Measurements from ENCODE around the gene KBTBD8. TPM values are rescaled to one million over a fixed set of nuclear protein-coding genes. Genes with fewer than 3 reads are reported as not detected.
A peak's percentile ranks its signal among the peaks of the same experiment; 100 is the strongest.

KBTBD8 gene
- total and polyA plus RNA-seq, 9 of the 15 experiments (the other 6 are each of a cell fraction or from before 2014, with no cell fraction given) = 2.7 to 9.1 (median 5.6) TPM

DNA sequence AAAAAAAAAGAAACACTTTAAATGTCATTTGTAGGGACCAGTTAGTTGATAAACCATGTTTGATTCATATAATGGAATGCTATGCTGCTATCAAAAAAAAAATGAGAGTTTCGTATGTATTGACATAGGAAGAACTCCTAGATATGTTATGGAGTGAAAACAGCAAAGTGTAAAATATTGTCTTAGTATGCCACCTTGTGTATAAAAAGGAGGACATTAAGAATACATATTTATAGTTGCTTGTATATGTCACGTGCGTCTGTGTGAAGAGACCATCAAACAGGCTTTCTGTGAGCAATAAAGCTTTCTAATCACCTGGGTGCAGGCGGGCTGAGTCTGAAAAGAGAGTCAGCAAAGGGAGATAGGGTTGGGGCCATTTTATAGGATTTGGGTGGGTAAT is 39.5 kb downstream of the KBTBD8 start (continued):
- TF ChIP-seq, protein P1, sequence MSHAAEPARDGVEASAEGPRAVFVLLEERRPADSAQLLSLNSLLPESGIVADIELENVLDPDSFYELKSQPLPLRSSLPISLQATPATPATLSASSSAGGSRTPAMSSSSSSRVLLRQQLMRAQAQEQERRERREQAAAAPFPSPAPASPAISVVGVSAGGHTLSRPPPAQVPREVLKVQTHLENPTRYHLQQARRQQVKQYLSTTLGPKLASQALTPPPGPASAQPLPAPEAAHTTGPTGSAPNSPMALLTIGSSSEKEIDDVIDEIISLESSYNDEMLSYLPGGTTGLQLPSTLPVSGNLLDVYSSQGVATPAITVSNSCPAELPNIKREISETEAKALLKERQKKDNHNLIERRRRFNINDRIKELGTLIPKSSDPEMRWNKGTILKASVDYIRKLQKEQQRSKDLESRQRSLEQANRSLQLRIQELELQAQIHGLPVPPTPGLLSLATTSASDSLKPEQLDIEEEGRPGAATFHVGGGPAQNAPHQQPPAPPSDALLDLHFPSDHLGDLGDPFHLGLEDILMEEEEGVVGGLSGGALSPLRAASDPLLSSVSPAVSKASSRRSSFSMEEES (CRISPR knock-in tag; IDR thresholded peaks at IDR 0.05) = peak; percentile 55
- TF ChIP-seq NFIX (CRISPR knock-in tag; IDR thresholded peaks at IDR 0.05; ENCODE audit: low read depth) = no peak
- TF ChIP-seq CHD2 (IDR thresholded peaks at IDR 0.05; ENCODE audit: low read depth, low read length) = no peak
- TF ChIP-seq, protein P2, sequence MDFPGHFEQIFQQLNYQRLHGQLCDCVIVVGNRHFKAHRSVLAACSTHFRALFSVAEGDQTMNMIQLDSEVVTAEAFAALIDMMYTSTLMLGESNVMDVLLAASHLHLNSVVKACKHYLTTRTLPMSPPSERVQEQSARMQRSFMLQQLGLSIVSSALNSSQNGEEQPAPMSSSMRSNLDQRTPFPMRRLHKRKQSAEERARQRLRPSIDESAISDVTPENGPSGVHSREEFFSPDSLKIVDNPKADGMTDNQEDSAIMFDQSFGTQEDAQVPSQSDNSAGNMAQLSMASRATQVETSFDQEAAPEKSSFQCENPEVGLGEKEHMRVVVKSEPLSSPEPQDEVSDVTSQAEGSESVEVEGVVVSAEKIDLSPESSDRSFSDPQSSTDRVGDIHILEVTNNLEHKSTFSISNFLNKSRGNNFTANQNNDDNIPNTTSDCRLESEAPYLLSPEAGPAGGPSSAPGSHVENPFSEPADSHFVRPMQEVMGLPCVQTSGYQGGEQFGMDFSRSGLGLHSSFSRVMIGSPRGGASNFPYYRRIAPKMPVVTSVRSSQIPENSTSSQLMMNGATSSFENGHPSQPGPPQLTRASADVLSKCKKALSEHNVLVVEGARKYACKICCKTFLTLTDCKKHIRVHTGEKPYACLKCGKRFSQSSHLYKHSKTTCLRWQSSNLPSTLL (IDR thresholded peaks at IDR 0.05) = no peak
- TF ChIP-seq CBX2 (IDR thresholded peaks at IDR 0.05; ENCODE audit: insufficient read depth, low read length, poor library complexity, severe bottlenecking) = no peak
- no peak for TF ChIP-seq ZBTB2 (IDR thresholded peaks at IDR 0.05)
- no peak for TF ChIP-seq ETV1 (tag; conservative IDR thresholded peaks at IDR 0.05; ENCODE audit: low read depth)
- peak; percentile 55; the same call in 1 of the 2 replicates for TF ChIP-seq RAD51 (IDR thresholded peaks at IDR 0.05; ENCODE audit: borderline replicate concordance, low read depth)
- TF ChIP-seq, protein P3, sequence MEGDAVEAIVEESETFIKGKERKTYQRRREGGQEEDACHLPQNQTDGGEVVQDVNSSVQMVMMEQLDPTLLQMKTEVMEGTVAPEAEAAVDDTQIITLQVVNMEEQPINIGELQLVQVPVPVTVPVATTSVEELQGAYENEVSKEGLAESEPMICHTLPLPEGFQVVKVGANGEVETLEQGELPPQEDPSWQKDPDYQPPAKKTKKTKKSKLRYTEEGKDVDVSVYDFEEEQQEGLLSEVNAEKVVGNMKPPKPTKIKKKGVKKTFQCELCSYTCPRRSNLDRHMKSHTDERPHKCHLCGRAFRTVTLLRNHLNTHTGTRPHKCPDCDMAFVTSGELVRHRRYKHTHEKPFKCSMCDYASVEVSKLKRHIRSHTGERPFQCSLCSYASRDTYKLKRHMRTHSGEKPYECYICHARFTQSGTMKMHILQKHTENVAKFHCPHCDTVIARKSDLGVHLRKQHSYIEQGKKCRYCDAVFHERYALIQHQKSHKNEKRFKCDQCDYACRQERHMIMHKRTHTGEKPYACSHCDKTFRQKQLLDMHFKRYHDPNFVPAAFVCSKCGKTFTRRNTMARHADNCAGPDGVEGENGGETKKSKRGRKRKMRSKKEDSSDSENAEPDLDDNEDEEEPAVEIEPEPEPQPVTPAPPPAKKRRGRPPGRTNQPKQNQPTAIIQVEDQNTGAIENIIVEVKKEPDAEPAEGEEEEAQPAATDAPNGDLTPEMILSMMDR (IDR thresholded peaks at IDR 0.05 in 2 of 3, conservative IDR thresholded peaks at IDR 0.05 in 1 of 3; ENCODE audit: insufficient read depth in 2 of 3, low read depth in 1 of 3, low read length in 3 of 3) = peak in 1 of 3 experiments; percentile 58; a peak in 2 of 6 replicates
- TF ChIP-seq, protein P4, sequence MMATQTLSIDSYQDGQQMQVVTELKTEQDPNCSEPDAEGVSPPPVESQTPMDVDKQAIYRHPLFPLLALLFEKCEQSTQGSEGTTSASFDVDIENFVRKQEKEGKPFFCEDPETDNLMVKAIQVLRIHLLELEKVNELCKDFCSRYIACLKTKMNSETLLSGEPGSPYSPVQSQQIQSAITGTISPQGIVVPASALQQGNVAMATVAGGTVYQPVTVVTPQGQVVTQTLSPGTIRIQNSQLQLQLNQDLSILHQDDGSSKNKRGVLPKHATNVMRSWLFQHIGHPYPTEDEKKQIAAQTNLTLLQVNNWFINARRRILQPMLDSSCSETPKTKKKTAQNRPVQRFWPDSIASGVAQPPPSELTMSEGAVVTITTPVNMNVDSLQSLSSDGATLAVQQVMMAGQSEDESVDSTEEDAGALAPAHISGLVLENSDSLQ (IDR thresholded peaks at IDR 0.05) = no peak
- TF ChIP-seq DEAF1 (CRISPR knock-in tag; IDR thresholded peaks at IDR 0.05) = peak; percentile 63
- TF ChIP-seq GTF2F1 (IDR thresholded peaks at IDR 0.05; ENCODE audit: low read depth, low read length) = no peak
